PFSK-1 (cell line): ENCODE data around the gene DCDC2B.

Experiments
- FOXP2 ChIP-seq: optimal IDR thresholded peaks from 2 replicates; pipeline ENCODE3; 2011; ENCODE audit warnings: borderline replicate concordance, control low read depth, inconsistent platforms; ENCODE audit not compliant: insufficient read depth; ENCODE audit errors: extremely low read length, extremely low read depth
- POLR2AphosphoS5 ChIP-seq: IDR thresholded peaks from 2 replicates; pipeline ENCODE4 v1.6.1; 2012; ENCODE audit warnings: low read depth, mild to moderate bottlenecking, control low read depth, low read length, moderate library complexity
- REST ChIP-seq, 2 experiments: IDR thresholded peaks; 2 replicates each; pipeline versions ENCODE4 v1.6.1 to v1.8.0; 2011 to 2012; ENCODE audit warnings: low read depth in 2 of 2, low read length in 2 of 2, control low read depth in 1 of 2, inconsistent platforms in 1 of 2, mild to moderate bottlenecking in 1 of 2, moderate library complexity in 1 of 2; ENCODE audit not compliant: insufficient read depth in 1 of 2
- SIN3A ChIP-seq: IDR thresholded peaks from 2 replicates; pipeline ENCODE4 v1.6.1; 2012; ENCODE audit warnings: mild to moderate bottlenecking, low read length, moderate library complexity, borderline replicate concordance; ENCODE audit not compliant: insufficient read depth
- TAF1 ChIP-seq: IDR thresholded peaks from 2 replicates; pipeline ENCODE4 v1.6.1; 2012; ENCODE audit warnings: low read length, control low read depth, borderline replicate concordance; ENCODE audit not compliant: insufficient read depth

The DCDC2B gene

GRCh38 chr1:32250893-32251716 lies 42.2 kb downstream of the DCDC2B start, which contains the start of gene LCK:
Gene LCK (plus strand): TSS chr1:32251265. CDS start chr1:32274330, 23,065 bp downstream.
- TF ChIP-seq POLR2AphosphoS5 = no peak

- TF ChIP-seq SIN3A (no peak), POLR2AphosphoS5 (no peak), FOXP2 (no peak), REST (IDR thresholded peaks at IDR 0.05; ENCODE audit: insufficient read depth in 1 of 2, low read depth in 2 of 2, low read length in 2 of 2) (no peak), TAF1 (no peak)
These were observed 46.5 kb downstream of the DCDC2B start for GRCh38 chr1:32255072-32256071.

- no peak for TF ChIP-seq REST (IDR thresholded peaks at IDR 0.05; ENCODE audit: insufficient read depth in 1 of 2, low read depth in 2 of 2, low read length in 2 of 2)
- TF ChIP-seq POLR2AphosphoS5 = no peak
- TF ChIP-seq SIN3A = no peak
- no peak for TF ChIP-seq FOXP2
- no peak for TF ChIP-seq TAF1
These were observed 47.8 kb downstream of the DCDC2B start for GRCh38 chr1:32256473-32257226.

GRCh38 chr1:32257227-32257508 lies 48.3 kb downstream of the DCDC2B start:
- TF ChIP-seq SIN3A (no peak), TAF1 (no peak), FOXP2 (no peak), REST (IDR thresholded peaks at IDR 0.05; ENCODE audit: insufficient read depth in 1 of 2, low read depth in 2 of 2, low read length in 2 of 2) (no peak), POLR2AphosphoS5 (no peak)

GRCh38 chr1:32263744-32264143 lies 54.9 kb downstream of the DCDC2B start:
- TF ChIP-seq SIN3A = no peak
- no peak for TF ChIP-seq REST (IDR thresholded peaks at IDR 0.05; ENCODE audit: insufficient read depth in 1 of 2, low read depth in 2 of 2, low read length in 2 of 2)
- no peak for TF ChIP-seq FOXP2
